ENCODE measurements around the gene TPD52L1.

The TPD52L1 gene

DNA sequence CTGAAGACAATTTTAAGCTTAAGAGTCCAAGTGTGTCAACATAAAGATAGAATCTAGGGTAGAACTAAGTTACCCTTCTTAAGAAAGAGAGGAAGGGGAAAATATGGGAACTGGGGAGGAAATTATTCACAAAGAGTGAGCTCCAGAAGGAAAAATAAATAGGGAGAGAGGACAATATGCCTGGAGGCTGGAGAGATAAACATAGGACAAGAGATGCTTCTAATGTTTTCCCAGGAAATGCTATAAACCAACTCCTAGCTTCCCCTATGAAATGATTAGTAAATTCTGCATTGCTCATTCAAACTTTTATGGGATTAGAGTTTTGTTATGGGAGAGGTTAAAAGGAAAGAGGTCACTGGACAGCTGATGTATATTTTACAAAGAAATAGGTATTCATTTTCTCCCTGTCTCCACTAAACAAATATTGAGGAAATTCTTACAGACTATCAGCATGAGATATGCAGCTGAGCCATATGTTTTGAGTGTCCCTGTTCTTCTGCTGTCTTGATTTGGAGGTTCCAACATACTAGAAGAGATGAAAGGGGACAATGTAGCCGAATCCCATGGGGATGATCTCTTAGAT lies 22.0 kb downstream of the TPD52L1 start:
- DNase-seq (ENCODE audit: low read depth in 2 of 2), result no peak

- DNase-seq (ENCODE audit: low read depth in 2 of 2), result no peak
Observed at GRCh38 chr6:125182237-125183008, 28.9 kb downstream of the TPD52L1 start.

DNA sequence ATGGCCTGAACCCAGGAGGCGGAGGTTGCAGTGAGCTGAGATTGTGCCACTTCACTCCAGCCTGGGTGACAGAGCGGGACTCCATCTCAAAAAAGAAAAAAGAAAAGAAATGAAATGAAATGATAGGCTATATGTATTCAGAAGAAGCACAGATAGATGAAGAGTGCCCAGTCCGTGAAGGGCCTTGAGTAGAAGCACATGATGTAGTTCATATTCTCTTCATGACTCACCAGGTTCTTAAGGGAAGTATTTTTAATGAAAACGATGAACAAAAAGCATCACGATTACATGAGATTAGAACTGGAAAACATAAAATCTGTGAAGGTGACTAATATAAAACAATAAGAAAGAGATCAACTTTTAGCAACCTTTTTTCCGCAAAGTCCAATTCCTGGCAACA lies 29.8 kb downstream of the TPD52L1 start:
- DNase-seq (ENCODE audit: low read depth in 2 of 2), result no peak

GRCh38 chr6:125188037-125188436 lies 34.5 kb downstream of the TPD52L1 start:
- DNase-seq (ENCODE audit: low read depth in 2 of 2), result no peak

GRCh38 chr6:125188594-125189203 lies 35.1 kb downstream of the TPD52L1 start:
- no peak for DNase-seq (ENCODE audit: low read depth in 2 of 2)

DNA sequence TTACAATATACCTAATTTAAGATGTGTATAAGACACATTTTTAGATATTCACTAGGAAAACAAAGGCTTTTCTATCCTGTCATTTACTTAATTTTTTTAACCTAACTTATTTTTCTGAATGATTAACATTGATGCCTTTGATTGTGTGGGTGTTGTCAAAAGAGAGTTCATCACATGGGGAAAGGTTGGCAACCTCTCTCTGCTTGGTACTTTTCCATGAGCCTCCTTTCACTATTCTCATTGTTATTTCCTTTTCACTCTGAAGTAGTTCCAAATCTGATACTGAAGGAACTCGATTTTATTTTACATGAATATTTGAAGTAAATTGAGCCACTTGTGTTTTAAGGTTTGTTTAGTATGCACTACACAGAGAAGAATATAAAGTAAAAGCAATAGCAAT lies 35.9 kb downstream of the TPD52L1 start:
- no peak for DNase-seq (ENCODE audit: low read depth in 2 of 2)

DNA sequence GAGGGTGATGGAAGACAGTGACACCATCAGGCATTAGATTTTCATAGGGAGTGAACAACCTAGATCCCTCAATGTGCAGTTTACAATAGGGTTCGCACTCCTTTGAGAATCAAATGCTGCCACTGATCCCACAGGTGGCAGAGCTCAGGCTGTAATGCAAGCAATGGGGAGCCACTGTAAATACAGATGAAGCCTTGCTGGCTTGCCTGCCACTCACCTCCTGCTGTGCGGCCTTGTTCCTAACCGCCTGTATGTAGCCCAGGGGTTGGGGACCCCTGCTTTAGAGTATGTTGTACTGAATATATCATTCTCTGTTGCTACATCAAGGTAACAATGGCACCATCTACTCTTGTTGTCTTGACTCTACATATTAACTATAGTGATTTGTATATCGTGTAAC lies 37.1 kb downstream of the TPD52L1 start:
- DNase-seq (ENCODE audit: low read depth in 2 of 2), result no peak

DNA sequence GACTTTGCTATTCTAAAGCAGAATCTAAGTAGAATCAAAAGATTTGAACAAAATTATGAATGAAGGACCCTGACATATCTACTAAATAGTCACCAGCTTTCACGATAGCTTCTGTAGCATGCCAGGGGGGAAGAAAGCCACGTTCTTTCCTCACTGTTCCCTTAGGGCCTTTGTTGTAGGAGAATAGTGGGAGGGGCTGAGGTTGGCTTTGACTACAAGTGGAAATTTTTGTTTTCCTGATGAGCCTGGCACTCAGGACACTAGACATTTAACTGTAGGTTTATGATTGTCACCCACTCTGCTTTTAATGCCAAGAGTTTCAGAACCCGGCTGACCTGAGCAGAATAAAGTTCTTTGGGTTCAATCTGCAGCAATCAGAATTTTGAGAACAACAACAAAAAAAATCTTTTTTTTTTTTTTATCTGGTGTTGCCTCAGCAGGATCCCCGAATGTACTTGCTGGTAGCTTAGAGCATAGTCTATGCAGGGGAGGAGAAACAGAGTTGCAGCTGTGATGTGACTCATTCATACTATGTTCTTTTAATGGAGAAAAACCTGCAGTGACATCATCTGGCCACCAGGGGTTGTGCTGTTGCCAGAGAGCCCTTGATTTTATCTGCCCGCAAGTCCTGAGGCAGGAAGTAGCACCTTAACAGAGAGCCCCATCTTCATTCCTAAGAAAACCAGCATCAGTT lies 38.5 kb downstream of the TPD52L1 start:
- peak; percentile 56 to 57 for DNase-seq (ENCODE audit: low read depth in 2 of 2)

- no peak for DNase-seq (ENCODE audit: low read depth in 2 of 2)
Observed at GRCh38 chr6:125192610-125192930, 39.0 kb downstream of the TPD52L1 start.

GRCh38 chr6:125193208-125193607 lies 39.6 kb downstream of the TPD52L1 start:
- no peak for DNase-seq (ENCODE audit: low read depth in 2 of 2)

GRCh38 chr6:125194941-125195340 lies 41.4 kb downstream of the TPD52L1 start:
- DNase-seq (ENCODE audit: low read depth in 2 of 2), result no peak

- DNase-seq (ENCODE audit: low read depth in 2 of 2), result no peak
Observed at GRCh38 chr6:125195526-125195925, 42.0 kb downstream of the TPD52L1 start.

GRCh38 chr6:125196613-125197012 lies 43.0 kb downstream of the TPD52L1 start:
- DNase-seq (ENCODE audit: low read depth in 2 of 2), result no peak

DNA sequence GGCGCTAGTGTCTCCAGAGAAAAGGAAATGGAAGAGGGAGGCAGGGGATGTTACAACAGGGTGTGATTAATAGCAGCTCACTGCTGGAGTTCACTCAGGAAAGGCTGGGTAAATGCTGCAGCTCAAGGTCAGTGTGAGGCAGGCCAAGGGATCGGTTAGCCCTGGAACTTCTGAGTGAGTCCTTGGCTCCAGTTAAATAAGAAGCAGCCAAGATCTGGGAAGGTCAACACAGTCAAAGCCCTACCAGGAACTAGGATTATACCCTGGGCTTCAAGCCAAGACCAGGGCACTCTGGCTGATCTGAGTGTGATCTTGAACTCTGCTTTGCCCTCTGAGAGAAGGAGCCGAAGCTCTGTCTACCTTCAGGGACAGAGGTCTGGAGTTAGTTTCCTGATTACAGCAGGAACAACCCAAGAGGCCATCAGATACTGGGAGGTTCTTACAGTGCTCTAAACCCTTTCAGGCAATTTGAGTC lies 44.3 kb downstream of the TPD52L1 start:
- DNase-seq (ENCODE audit: low read depth in 2 of 2), result peak in 1 of 2 experiments; percentile 11

- DNase-seq (ENCODE audit: low read depth in 2 of 2), result no peak
Observed at GRCh38 chr6:125198398-125198937, 44.9 kb downstream of the TPD52L1 start.

DNA sequence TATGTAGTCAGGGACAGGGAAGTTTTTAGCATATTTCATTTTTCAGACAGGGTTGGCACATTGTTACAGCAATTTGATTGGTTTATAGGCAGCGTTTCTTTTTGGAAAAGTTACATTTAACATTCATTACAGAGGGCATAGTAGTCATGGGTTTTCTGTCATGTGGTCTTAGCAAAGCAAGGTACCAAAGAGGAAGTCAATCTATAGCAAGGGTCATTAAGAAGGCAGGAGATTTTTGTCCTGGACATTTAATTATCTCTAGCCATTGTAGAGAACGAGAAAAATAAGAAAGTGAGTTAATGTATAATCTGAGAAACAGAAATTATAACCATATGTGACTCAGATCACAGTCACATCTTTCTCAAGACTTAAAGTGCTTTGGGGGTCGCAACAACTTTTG lies 47.4 kb downstream of the TPD52L1 start:
- no peak for DNase-seq (ENCODE audit: low read depth in 2 of 2)

DNA sequence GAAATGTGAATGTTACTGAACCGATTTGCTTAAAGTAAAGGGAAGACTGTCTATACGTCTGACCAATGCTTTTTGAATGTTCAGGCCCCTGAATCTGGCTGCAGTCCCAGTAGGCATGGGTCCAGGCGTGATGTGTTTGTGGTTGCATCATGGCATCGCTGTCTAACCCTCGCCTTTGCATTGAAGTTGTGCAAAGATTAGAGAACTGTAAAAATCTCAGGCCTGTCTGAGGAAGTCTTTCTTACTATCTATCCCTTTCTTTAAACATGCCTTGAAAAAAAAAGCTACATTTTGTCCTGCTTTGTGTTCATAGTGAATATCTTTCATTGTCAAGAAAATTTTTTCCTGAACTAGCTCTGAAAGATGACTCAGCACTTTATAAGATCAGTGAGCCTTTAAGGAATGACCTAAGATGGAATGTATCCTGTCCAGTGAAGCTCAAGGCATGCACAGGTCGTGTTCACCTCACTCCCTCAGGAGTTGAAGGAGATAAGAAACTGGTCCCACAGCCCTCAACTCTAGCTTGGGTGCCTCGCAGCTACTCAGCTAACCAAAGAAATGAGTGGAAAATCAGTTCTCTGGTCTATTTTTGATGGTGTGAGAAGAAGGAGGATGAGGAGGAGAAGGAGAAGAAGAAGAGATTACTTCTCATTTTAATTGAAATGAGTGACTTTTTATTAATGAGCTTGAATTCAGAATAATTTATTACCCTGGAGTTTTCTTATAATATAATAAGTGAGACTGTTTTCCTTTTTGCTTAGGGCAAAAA lies 48.6 kb downstream of the TPD52L1 start:
- DNase-seq (ENCODE audit: low read depth in 2 of 2), result peak; percentile 94

- no peak for DNase-seq (ENCODE audit: low read depth in 2 of 2)
Observed at GRCh38 chr6:125203395-125203794, 49.8 kb downstream of the TPD52L1 start.

DNA sequence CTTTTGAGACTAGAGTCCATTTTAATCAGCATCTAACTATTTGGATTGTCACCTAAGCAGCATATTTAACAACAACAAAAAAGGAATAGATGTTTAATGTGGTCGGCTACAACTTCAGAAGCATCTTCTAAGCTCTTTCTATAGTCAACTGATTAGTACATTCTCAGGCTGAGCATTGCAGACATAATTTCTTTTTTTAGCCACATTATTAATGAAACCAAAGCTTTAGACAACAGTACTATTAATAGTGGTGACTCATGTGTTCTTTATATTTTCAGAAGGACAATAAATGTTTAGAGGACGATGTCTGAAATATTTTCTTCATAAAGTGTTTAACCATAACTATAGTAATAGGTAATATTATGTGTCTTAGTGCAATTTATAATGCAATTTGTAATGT lies 52.4 kb downstream of the TPD52L1 start:
- no peak for DNase-seq (ENCODE audit: low read depth in 2 of 2)

- DNase-seq (ENCODE audit: low read depth in 2 of 2), result no peak
Observed at GRCh38 chr6:125206389-125206788, 52.8 kb downstream of the TPD52L1 start.

DNA sequence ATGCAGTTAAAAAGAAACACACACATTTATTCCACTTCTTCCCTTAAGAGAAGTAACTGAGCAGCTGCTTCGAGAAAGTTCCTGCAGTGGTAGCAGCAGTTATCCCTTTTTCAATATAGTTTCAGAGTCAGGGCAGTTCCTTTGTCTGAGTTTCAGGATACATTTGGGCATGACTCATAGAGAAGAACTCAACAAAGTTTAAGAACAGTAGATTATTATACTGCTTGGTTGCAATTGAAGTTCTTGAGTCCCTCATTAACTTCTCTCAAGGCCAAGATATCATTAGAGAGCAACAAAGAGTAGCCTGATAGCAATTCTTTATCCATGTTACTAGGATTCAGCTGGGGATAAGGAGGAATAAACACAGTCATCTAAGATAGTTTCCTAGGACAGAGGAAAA lies 54.4 kb downstream of the TPD52L1 start:
- no peak for DNase-seq (ENCODE audit: low read depth in 2 of 2)
